Ovary (tissue), 3 donors: ENCODE measurements around the gene QPCTL.

Source experiments
- CTCF ChIP-seq, 3 donors: fragments of 450-650 bp in 2 of 3; fragments of 200-600 bp in 1 of 3; IDR thresholded peaks; one replicate each; pipeline versions ENCODE4 v1.5.1 to v1.8.0; 2016 to 2022; ENCODE audit warnings: antibody characterized with exemption in 3 of 3, mild to moderate bottlenecking in 1 of 3
- EP300 ChIP-seq: sonication (generic); formaldehyde crosslinking; IDR thresholded peaks from one replicate; pipeline ENCODE4 v1.6.1; 2017; ENCODE audit warnings: antibody characterized with exemption
- POLR2A ChIP-seq: fragments of 450-650 bp; IDR thresholded peaks from one replicate; pipeline ENCODE4 v1.6.1; 2017; ENCODE audit warnings: antibody characterized with exemption, mild to moderate bottlenecking, moderate library complexity
- donor health status: DM: no; HTN: no; CAD: no.

DNA sequence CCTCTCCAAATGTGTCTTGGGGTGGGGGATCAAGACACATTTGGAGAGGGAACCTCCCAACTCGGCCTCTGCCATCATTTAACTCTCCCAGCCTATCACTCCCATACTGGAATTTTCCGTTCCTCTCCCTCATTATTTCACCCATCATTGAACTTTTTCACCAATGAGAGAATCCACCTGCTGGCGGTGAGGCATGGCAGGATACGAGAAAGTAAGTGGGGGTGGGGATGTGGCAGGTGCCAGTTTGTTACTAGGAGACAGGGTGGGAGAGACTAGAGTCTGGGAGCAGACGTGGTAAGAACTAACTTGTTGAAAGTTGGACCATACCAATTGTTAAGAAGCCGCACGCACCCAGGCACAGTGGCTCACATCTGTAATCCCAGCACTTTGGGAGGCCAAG is 17.5 kb upstream of the QPCTL start:
- TF ChIP-seq CTCF (IDR thresholded peaks at IDR 0.05) = no peak
- no peak for TF ChIP-seq POLR2A
- TF ChIP-seq EP300 = no peak
